NCI-H1694 treated with DMSO at 0.1 percent for 48 hours (cell line): ENCODE results near the gene TINAGL1.

Experiments used
- DNase-seq: peaks from one replicate; lab custom pipeline; 2025; lab: John Stamatoyannopoulos, UW

TINAGL1 gene

GRCh38 chr1:31607360-31607759 is 31.0 kb downstream of the TINAGL1 start:
- DNase-seq, result no peak

GRCh38 chr1:31609514-31610118 is 33.3 kb downstream of the TINAGL1 start:
- no peak for DNase-seq

- no peak for DNase-seq
These were observed 38.2 kb downstream of the TINAGL1 start for GRCh38 chr1:31614414-31615005.

- DNase-seq, result no peak
These were observed 39.1 kb downstream of the TINAGL1 start for GRCh38 chr1:31615414-31615813.

GRCh38 chr1:31615939-31616338 is 39.6 kb downstream of the TINAGL1 start:
- no peak for DNase-seq

- DNase-seq, result no peak
These were observed 41.1 kb downstream of the TINAGL1 start, which contains the start of gene HCRTR1 for GRCh38 chr1:31617218-31617915. HCRTR1 (plus strand) TSS chr1:31617689; CDS start chr1:31619193, 1,504 bp downstream.

GRCh38 chr1:31617916-31618746 is 41.8 kb downstream of the TINAGL1 start:
- DNase-seq, result peak; percentile 41

- no peak for DNase-seq
These were observed 42.9 kb downstream of the TINAGL1 start for GRCh38 chr1:31618916-31619846.

GRCh38 chr1:31620631-31621497 is 44.5 kb downstream of the TINAGL1 start:
- no peak for DNase-seq

- no peak for DNase-seq
These were observed 45.1 kb downstream of the TINAGL1 start for GRCh38 chr1:31621498-31621820.

GRCh38 chr1:31621847-31622730 is 45.8 kb downstream of the TINAGL1 start:
- no peak for DNase-seq

GRCh38 chr1:31623365-31623764 is 47.0 kb downstream of the TINAGL1 start:
- DNase-seq, result no peak

- no peak for DNase-seq
These were observed 48.0 kb downstream of the TINAGL1 start for GRCh38 chr1:31624309-31624708.

GRCh38 chr1:31624731-31625514 is 48.6 kb downstream of the TINAGL1 start:
- DNase-seq, result no peak

GRCh38 chr1:31625561-31626222 is 49.4 kb downstream of the TINAGL1 start:
- DNase-seq, result no peak

- DNase-seq, result no peak
These were observed 50.2 kb downstream of the TINAGL1 start for GRCh38 chr1:31626223-31627207.
